Measurements from ENCODE around the gene ABCC3. TPM values are rescaled to one million over a fixed set of nuclear protein-coding genes. Genes with fewer than 3 reads are reported as not detected.

Gene ABCC3
- total RNA-seq: 10 to 100 TPM; 19.6 to 93.7 (median 34.1) TPM

- Histone ChIP-seq H3K36me3 (no peaks in the 10 kb centered on the region), H3K27ac (peak within 1 kb of the TSS; percentile 35 to 84 (median 81)), H3K4me3 (peak within 1 kb of the TSS; percentile 59 to 79 (median 77)), H3K4me1 (peaks cover 28 to 63% (median 29%) of the 10 kb centered on the region in 3 donors), H3K9me3 (no peaks in the 10 kb centered on the region), H3K27me3 (peaks cover 0 to 85% (median 0%) of the 10 kb centered on the region in 4 donors)
- DNase-seq: no peak
- TF ChIP-seq CTCF (IDR thresholded peaks at IDR 0.05) (no peak), POLR2A (IDR thresholded peaks at IDR 0.05) (peak in 3 of 4 donors; percentile 35 to 62 (median 45))
- intact Hi-C loops (cut with DNase I): loop anchor here (5.0 kb wide), 1 partner anchor 48 kb away; no protein-coding TSS in a partner anchor
- WGBS, 2 donors: 20 to 30% methylated on average over 1 to 18 of the region's 48 CpGs
These were observed at the start of gene ABCC3 for GRCh38 chr17:50634224-50634914. ABCC3 (plus strand) TSS chr17:50634881; CDS start chr17:50634937, 56 bp downstream.

GRCh38 chr17:50585346-50585745, 49.3 kb upstream of the ABCC3 start:
- TF ChIP-seq CTCF (IDR thresholded peaks at IDR 0.05) (no peak), POLR2A (IDR thresholded peaks at IDR 0.05) (no peak)
- WGBS, 2 donors: 60 to 63% methylated on average over 3 to 4 of the region's 4 CpGs
- intact Hi-C loops (cut with DNase I): no loop called here
- peaks cover 4 to 21% (median 20%) of the 10 kb centered on the region in 3 donors for H3K4me1 ChIP-seq
- H3K36me3 ChIP-seq: no peaks in the 10 kb centered on the region
- H3K27me3 ChIP-seq: peaks cover 0 to 4% (median 0%) of the 10 kb centered on the region in 4 donors
- no peak for DNase-seq
- H3K4me3 ChIP-seq: no peak overlapping the region
- H3K9me3 ChIP-seq: no peaks in the 10 kb centered on the region
- H3K27ac ChIP-seq: no peak overlapping the region

GRCh38 chr17:50585891-50586290, 48.8 kb upstream of the ABCC3 start:
- no peaks in the 10 kb centered on the region for H3K36me3 ChIP-seq
- 58 to 74% methylated on average over 4 to 6 of the region's 8 CpGs for WGBS, 2 donors
- no peak overlapping the region for H3K27ac ChIP-seq
- H3K27me3 ChIP-seq: no peaks in the 10 kb centered on the region
- intact Hi-C loops (cut with DNase I): no loop called here
- H3K4me1 ChIP-seq: peaks cover 4 to 21% (median 20%) of the 10 kb centered on the region in 3 donors
- no peak for TF ChIP-seq POLR2A (IDR thresholded peaks at IDR 0.05)
- TF ChIP-seq CTCF (IDR thresholded peaks at IDR 0.05): no peak
- H3K4me3 ChIP-seq: no peak overlapping the region
- DNase-seq: no peak
- no peaks in the 10 kb centered on the region for H3K9me3 ChIP-seq

DNA sequence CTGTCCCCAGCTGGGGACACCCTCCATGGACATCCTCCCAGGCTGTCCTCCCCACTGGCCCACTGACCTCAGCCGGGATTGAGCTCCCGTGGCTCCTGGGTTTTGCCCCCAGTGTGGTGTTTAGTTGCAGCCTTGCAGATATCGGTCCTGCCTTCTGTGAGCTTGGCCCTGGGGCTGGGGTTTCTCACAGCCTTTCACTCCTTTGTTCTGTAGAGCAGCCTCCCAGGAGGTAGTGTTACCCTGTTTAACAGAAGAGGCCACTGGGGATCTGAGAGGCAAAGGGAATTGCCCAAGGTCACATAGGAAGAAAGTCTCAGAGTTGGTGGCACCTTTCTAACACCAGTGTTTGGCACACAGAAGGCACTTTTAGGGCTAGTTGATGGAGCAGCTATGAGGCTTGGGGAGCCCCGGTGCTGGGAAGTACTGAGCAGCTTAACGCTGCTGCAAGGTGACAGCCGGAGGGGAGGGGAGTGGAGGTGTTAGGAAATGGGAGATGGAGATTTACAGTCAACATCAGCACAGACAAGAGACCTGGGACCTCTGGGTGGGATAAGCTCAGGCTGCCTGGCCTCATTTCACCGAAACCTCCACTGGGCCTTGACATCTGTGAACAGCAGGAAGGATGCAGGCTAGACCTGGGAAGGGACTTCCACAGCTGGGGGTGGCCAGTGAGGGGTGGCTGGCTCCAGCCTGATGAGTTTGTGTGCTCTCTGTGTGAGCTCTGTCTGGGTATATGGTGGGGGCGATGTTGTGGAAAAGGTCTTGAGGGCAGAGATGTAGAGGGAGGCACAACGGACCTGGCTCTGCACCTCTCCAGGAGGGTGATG, 48.0 kb upstream of the ABCC3 start:
- no peak overlapping the region for H3K27ac ChIP-seq
- no peak for DNase-seq
- TF ChIP-seq CTCF (IDR thresholded peaks at IDR 0.05) (no peak), POLR2A (IDR thresholded peaks at IDR 0.05) (no peak)
- H3K4me1 ChIP-seq: peaks cover 4 to 21% (median 20%) of the 10 kb centered on the region in 3 donors
- 89 to 92% methylated on average over 2 to 6 of the region's 9 CpGs for WGBS, 2 donors
- H3K36me3 ChIP-seq: no peaks in the 10 kb centered on the region
- H3K9me3 ChIP-seq: no peaks in the 10 kb centered on the region
- H3K27me3 ChIP-seq: no peaks in the 10 kb centered on the region
- no peak overlapping the region for H3K4me3 ChIP-seq
- intact Hi-C loops (cut with DNase I): no loop called here

DNA sequence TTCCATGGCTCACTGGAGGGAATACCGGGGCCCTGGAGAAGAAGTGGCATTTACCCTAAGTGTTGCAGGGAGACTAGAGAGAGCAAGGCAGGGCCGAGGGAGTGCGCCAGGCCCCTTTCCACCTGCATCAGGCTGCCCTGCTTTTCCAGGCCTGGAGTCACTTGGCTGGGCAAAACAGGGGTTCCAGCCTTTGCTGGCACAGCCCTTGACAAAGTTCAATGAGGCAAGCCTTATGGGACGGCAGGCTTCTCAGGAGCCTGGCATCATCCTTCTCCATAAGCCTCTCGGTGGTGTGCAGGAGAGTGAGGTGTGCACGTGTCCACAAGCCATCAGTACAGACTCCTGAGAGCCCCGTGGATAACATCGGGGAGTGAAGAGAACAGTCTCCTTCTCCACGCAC, 47.1 kb upstream of the ABCC3 start:
- TF ChIP-seq POLR2A (IDR thresholded peaks at IDR 0.05): no peak
- TF ChIP-seq CTCF (IDR thresholded peaks at IDR 0.05): no peak
- peaks cover 4 to 21% (median 20%) of the 10 kb centered on the region in 3 donors for H3K4me1 ChIP-seq
- H3K27ac ChIP-seq: no peak overlapping the region
- no peak for DNase-seq
- H3K9me3 ChIP-seq: no peaks in the 10 kb centered on the region
- 78 to 79% methylated on average over 6 of the region's 9 CpGs for WGBS, 2 donors
- H3K36me3 ChIP-seq: no peaks in the 10 kb centered on the region
- H3K27me3 ChIP-seq: no peaks in the 10 kb centered on the region
- H3K4me3 ChIP-seq: no peak overlapping the region
- intact Hi-C loops (cut with DNase I): no loop called here
